HepG2 (cell line): ENCODE measurements around the gene FN1. TPM values are rescaled to one million over a fixed set of nuclear protein-coding genes. Genes with fewer than 3 reads are reported as not detected.

Source experiments
- CBX5 ChIP-seq: sonication (generic); formaldehyde crosslinking; IDR thresholded peaks from 2 replicates; pipeline ENCODE4 v1.4.0; 2020; ENCODE audit warnings: missing genetic modification reagents, borderline replicate concordance
- HES4 ChIP-seq: sonication (generic); formaldehyde crosslinking; IDR thresholded peaks from 2 replicates; pipeline ENCODE4 v1.9.0; 2021; ENCODE audit warnings: mild to moderate bottlenecking, missing genetic modification reagents, borderline replicate concordance
- HNF4A ChIP-seq: sonication (generic); formaldehyde crosslinking; IDR thresholded peaks from 2 replicates; pipeline ENCODE4 v1.4.0; 2020; ENCODE audit warnings: missing genetic modification reagents
- KDM4B ChIP-seq: sonication (generic); formaldehyde crosslinking; IDR thresholded peaks from 2 replicates; pipeline ENCODE4 v1.4.0; 2020; ENCODE audit warnings: missing genetic modification reagents
- MEIS2 ChIP-seq: sonication (generic); formaldehyde crosslinking; IDR thresholded peaks from 2 replicates; pipeline ENCODE4 v1.9.0; 2021; ENCODE audit warnings: mild to moderate bottlenecking, missing genetic modification reagents
- PCBP1 ChIP-seq: fragments of 200-400 bp; formaldehyde crosslinking; IDR thresholded peaks from 2 replicates; pipeline ENCODE4 v1.6.1; 2017; ENCODE audit warnings: mild to moderate bottlenecking, low read depth, low read length, borderline replicate concordance
- PHF20 ChIP-seq: sonication (generic); formaldehyde crosslinking; IDR thresholded peaks from 2 replicates; pipeline ENCODE4 v1.5.0; 2020; ENCODE audit warnings: mild to moderate bottlenecking, missing genetic modification reagents
- PHF21A ChIP-seq: sonication (generic); formaldehyde crosslinking; IDR thresholded peaks from 2 replicates; pipeline ENCODE4 v1.5.0; 2020; ENCODE audit warnings: mild to moderate bottlenecking, missing genetic modification reagents
- REL ChIP-seq: sonication (generic); formaldehyde crosslinking; conservative IDR thresholded peaks from 2 replicates; pipeline ENCODE4 v1.8.0; 2022; ENCODE audit warnings: mild to moderate bottlenecking, missing genetic modification reagents, moderate library complexity
- TBP ChIP-seq: sonication (generic); formaldehyde crosslinking; IDR thresholded peaks from 2 replicates; pipeline ENCODE4 v1.5.0; 2020; ENCODE audit warnings: missing genetic modification reagents
- TCF7 ChIP-seq: sonication (generic); IDR thresholded peaks from 2 replicates; pipeline ENCODE4 v1.6.1; 2016; ENCODE audit warnings: antibody characterized with exemption, low read depth
- TMF1 ChIP-seq: sonication (generic); formaldehyde crosslinking; IDR thresholded peaks from 2 replicates; pipeline ENCODE4 v1.8.1; 2022; ENCODE audit warnings: low read depth, missing genetic modification reagents
- XBP1 ChIP-seq: sonication (generic); formaldehyde crosslinking; IDR thresholded peaks from 2 replicates; pipeline ENCODE4 v1.5.0; 2020; ENCODE audit warnings: missing genetic modification reagents
- ZBTB1 ChIP-seq: sonication (generic); formaldehyde crosslinking; IDR thresholded peaks from 2 replicates; pipeline ENCODE4 v1.4.0; 2020; ENCODE audit warnings: missing genetic modification reagents, borderline replicate concordance
- ZFP90 ChIP-seq: sonication (generic); formaldehyde crosslinking; IDR thresholded peaks from 2 replicates; pipeline ENCODE4 v1.8.0; 2022; ENCODE audit warnings: missing genetic modification reagents, mild to moderate bottlenecking, inconsistent platforms, borderline replicate concordance
- ZNF614 ChIP-seq: IDR thresholded peaks from 2 replicates; pipeline ENCODE4 v1.6.1; 2018; ENCODE audit warnings: missing biosample characterization, missing genetic modification reagents, inconsistent platforms, borderline replicate concordance
- ZNF841 ChIP-seq: sonication (generic); formaldehyde crosslinking; IDR thresholded peaks from 2 replicates; pipeline ENCODE4 v1.8.1; 2023; ENCODE audit warnings: missing genetic modification reagents, borderline replicate concordance
- polyA plus RNA-seq, 8 experiments: library from polyadenylated mRNA; depleted of rRNA in 3 of 8; stranded (reverse) in 7 of 8; unstranded in 1 of 8; fragments of >200 nt; fragmentation: Illumina TruSeq in 4 of 8; extraction: Trizol in 4 of 8; gene quantifications; 2 replicates each; pipeline versions ENCODE4 v1.2.1 to v1.2.3, GENCODE V29; 2011 to 2016; ENCODE audit warnings: low read depth in 4 of 8, missing spikeins in 1 of 8, mixed read lengths in 1 of 8; ENCODE audit not compliant: insufficient read depth in 1 of 8
- total RNA-seq, 5 experiments: library from RNA; depleted of rRNA; stranded (reverse); fragments of >200 nt; fragmentation: Illumina TruSeq; extraction: Trizol; gene quantifications; 2 replicates each; pipeline ENCODE4 v1.2.3, GENCODE V29; 2016; ENCODE audit warnings: low read depth in 1 of 5
- TF ChIP-seq, protein P1 (sequence below): sonication (generic); formaldehyde crosslinking; IDR thresholded peaks from 2 replicates; pipeline ENCODE4 v1.4.0; 2020; ENCODE audit warnings: missing genetic modification reagents
- TF ChIP-seq, protein P2 (sequence below): sonication (generic); formaldehyde crosslinking; IDR thresholded peaks from 2 replicates; pipeline ENCODE4 v1.4.0; 2020; ENCODE audit warnings: mild to moderate bottlenecking, missing genetic modification reagents
- TF ChIP-seq, protein P3 (sequence below): sonication (generic); formaldehyde crosslinking; IDR thresholded peaks from 2 replicates; pipeline ENCODE4 v1.4.0; 2020; ENCODE audit warnings: missing genetic modification reagents, mild to moderate bottlenecking, borderline replicate concordance
- TF ChIP-seq, protein P4 (sequence below): sonication (generic); formaldehyde crosslinking; IDR thresholded peaks from 2 replicates; pipeline ENCODE4 v1.4.0; 2020; ENCODE audit warnings: missing genetic modification reagents, borderline replicate concordance
- TF ChIP-seq, protein P5 (sequence below): sonication (generic); formaldehyde crosslinking; IDR thresholded peaks from 2 replicates; pipeline ENCODE4 v1.4.0; 2020; ENCODE audit warnings: missing genetic modification reagents, borderline replicate concordance

Gene FN1
- total and polyA plus RNA-seq, 2 of the 13 experiments (the other 11 are each of a cell fraction or from before 2014, with no cell fraction given): 1,847 to 6,471 TPM

DNA sequence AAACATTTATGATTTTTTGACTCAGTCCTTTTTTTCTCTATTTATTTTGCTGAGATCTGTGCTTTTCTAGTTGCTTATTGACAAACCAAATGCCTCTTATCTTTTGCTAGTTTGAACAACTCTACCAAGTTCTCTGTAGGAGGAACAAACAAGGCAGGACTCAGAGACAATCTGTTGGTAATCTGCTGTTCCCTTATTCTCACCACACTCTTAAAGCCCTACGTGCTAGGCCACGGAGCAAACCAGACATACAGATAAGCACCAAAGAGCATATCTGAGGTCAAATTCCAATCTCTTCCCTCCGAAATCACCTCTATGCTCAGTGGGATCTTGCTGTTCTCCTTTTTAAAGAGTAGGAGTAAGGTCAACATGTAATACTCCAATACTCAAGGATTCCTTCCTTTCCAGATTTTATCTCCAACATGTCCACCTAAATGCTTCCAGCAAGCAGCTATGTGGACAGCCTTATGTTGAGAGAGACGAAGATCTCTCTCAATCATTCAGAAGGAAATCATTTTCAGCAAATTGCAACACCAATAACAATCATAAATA is 18.4 kb downstream of the FN1 start (continued):
- TF ChIP-seq TCF7 (peak; percentile 92), XBP1 (CRISPR knock-in tag) (no peak), PCBP1 (no peak), TMF1 (CRISPR knock-in tag) (no peak), HNF4A (CRISPR knock-in tag) (peak; percentile 96), ZNF841 (CRISPR knock-in tag) (no peak), REL (CRISPR knock-in tag) (no peak), MEIS2 (CRISPR knock-in tag) (peak; percentile 52; the same call in 1 of the 2 replicates), ZBTB1 (CRISPR knock-in tag) (no peak), ZFP90 (no peak), TBP (no peak), ZNF614 (peak; percentile 91; the same call in 1 of the 2 replicates), PHF20 (CRISPR knock-in tag) (no peak), PHF21A (CRISPR knock-in tag) (peak; percentile 50), HES4 (CRISPR knock-in tag) (no peak), CBX5 (CRISPR knock-in tag) (peak; percentile 55; the same call in 1 of the 2 replicates), KDM4B (CRISPR knock-in tag) (peak; percentile 78; the same call in 1 of the 2 replicates)
- TF ChIP-seq, protein P1, sequence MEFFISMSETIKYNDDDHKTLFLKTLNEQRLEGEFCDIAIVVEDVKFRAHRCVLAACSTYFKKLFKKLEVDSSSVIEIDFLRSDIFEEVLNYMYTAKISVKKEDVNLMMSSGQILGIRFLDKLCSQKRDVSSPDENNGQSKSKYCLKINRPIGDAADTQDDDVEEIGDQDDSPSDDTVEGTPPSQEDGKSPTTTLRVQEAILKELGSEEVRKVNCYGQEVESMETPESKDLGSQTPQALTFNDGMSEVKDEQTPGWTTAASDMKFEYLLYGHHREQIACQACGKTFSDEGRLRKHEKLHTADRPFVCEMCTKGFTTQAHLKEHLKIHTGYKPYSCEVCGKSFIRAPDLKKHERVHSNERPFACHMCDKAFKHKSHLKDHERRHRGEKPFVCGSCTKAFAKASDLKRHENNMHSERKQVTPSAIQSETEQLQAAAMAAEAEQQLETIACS: no peak
- TF ChIP-seq, protein P2, sequence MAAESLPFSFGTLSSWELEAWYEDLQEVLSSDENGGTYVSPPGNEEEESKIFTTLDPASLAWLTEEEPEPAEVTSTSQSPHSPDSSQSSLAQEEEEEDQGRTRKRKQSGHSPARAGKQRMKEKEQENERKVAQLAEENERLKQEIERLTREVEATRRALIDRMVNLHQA (CRISPR knock-in tag): no peak
- TF ChIP-seq, protein P3, sequence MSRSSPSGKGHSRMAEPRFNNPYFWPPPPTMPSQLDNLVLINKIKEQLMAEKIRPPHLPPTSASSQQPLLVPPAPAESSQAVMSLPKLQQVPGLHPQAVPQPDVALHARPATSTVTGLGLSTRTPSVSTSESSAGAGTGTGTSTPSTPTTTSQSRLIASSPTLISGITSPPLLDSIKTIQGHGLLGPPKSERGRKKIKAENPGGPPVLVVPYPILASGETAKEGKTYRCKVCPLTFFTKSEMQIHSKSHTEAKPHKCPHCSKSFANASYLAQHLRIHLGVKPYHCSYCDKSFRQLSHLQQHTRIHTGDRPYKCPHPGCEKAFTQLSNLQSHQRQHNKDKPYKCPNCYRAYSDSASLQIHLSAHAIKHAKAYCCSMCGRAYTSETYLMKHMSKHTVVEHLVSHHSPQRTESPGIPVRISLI (CRISPR knock-in tag): peak; percentile 82; the same call in 1 of the 2 replicates
- TF ChIP-seq, protein P4, sequence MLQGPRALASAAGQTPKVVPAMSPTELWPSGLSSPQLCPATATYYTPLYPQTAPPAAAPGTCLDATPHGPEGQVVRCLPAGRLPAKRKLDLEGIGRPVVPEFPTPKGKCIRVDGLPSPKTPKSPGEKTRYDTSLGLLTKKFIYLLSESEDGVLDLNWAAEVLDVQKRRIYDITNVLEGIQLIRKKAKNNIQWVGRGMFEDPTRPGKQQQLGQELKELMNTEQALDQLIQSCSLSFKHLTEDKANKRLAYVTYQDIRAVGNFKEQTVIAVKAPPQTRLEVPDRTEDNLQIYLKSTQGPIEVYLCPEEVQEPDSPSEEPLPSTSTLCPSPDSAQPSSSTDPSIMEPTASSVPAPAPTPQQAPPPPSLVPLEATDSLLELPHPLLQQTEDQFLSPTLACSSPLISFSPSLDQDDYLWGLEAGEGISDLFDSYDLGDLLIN (CRISPR knock-in tag): no peak
- TF ChIP-seq, protein P5, sequence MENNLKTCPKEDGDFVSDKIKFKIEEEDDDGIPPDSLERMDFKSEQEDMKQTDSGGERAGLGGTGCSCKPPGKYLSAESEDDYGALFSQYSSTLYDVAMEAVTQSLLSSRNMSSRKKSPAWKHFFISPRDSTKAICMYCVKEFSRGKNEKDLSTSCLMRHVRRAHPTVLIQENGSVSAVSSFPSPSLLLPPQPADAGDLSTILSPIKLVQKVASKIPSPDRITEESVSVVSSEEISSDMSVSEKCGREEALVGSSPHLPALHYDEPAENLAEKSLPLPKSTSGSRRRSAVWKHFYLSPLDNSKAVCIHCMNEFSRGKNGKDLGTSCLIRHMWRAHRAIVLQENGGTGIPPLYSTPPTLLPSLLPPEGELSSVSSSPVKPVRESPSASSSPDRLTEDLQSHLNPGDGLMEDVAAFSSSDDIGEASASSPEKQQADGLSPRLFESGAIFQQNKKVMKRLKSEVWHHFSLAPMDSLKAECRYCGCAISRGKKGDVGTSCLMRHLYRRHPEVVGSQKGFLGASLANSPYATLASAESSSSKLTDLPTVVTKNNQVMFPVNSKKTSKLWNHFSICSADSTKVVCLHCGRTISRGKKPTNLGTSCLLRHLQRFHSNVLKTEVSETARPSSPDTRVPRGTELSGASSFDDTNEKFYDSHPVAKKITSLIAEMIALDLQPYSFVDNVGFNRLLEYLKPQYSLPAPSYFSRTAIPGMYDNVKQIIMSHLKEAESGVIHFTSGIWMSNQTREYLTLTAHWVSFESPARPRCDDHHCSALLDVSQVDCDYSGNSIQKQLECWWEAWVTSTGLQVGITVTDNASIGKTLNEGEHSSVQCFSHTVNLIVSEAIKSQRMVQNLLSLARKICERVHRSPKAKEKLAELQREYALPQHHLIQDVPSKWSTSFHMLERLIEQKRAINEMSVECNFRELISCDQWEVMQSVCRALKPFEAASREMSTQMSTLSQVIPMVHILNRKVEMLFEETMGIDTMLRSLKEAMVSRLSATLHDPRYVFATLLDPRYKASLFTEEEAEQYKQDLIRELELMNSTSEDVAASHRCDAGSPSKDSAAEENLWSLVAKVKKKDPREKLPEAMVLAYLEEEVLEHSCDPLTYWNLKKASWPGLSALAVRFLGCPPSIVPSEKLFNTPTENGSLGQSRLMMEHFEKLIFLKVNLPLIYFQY: 0 out of 2 replicates have a peak, but pooled peaks have one; percentile 24
